ENCODE data around the gene SNTB2. TPM values are rescaled to one million over a fixed set of nuclear protein-coding genes. Genes with fewer than 3 reads are reported as not detected.
"Not testable (repeated sequence)": the region's sequence is repeated elsewhere in the genome, so short reads cannot be mapped to it uniquely, and the experiment has no call there.

Gene SNTB2
- total and polyA plus RNA-seq, 7 experiments from 2014 or later: 3.0 to 16.4 (median 11.2) TPM

- POLR2A ChIA-PET: interaction anchor here (0.7 to 0.9 kb wide), 3 partner anchors 17 to 506 kb away, joined by 3 to 4 read pairs (median 3); no protein-coding TSS in a partner anchor
- Histone ChIP-seq H3K27ac (ENCODE audit: low read depth, low read length) (no peak overlapping the region), H3K4me3 (ENCODE audit: low read length) (no peak overlapping the region), H3K9me3 (ENCODE audit: control insufficient read depth in 2 of 3, low read length in 3 of 3) (no peaks in the 10 kb centered on the region), H3K27me3 (ENCODE audit: control insufficient read depth in 2 of 2, insufficient read depth in 2 of 2, low read length in 2 of 2) (no peaks in the 10 kb centered on the region), H3K4me1 (ENCODE audit: control insufficient read depth in 2 of 2, insufficient read depth in 2 of 2, low read length in 2 of 2) (no peaks in the 10 kb centered on the region), H3K36me3 (ENCODE audit: control insufficient read depth in 2 of 3, insufficient read depth in 3 of 3, low read length in 3 of 3) (no peaks in the 10 kb centered on the region)
- no peak overlapping the region for H3K4me3 Mint-ChIP-seq
- no peak for DNase-seq
- no peaks in the 10 kb centered on the region for H3K36me3 Mint-ChIP-seq
- CTCF ChIA-PET: no interaction called here
- ATAC-seq: no peak
- intact Hi-C loops (cut with micrococcal nuclease): no loop called here
- H3K4me1 Mint-ChIP-seq: no peaks in the 10 kb centered on the region
- H3K27me3 Mint-ChIP-seq: no peaks in the 10 kb centered on the region
- H3K27ac Mint-ChIP-seq: no peak overlapping the region
- no peaks in the 10 kb centered on the region for H3K9me3 Mint-ChIP-seq
These were observed 106.4 kb downstream of the SNTB2 start for GRCh38 chr16:69293401-69293800.

GRCh38 chr16:69294051-69294450, 107.1 kb downstream of the SNTB2 start:
- H3K27me3 Mint-ChIP-seq: no peaks in the 10 kb centered on the region
- no peaks in the 10 kb centered on the region for H3K9me3 ChIP-seq (ENCODE audit: control insufficient read depth in 2 of 3, low read length in 3 of 3)
- no peaks in the 10 kb centered on the region for H3K4me1 ChIP-seq (ENCODE audit: control insufficient read depth in 2 of 2, insufficient read depth in 2 of 2, low read length in 2 of 2)
- no peak for DNase-seq
- no peak overlapping the region for H3K27ac Mint-ChIP-seq
- no peak for ATAC-seq
- H3K9me3 Mint-ChIP-seq: no peaks in the 10 kb centered on the region
- no peak overlapping the region for H3K4me3 ChIP-seq (ENCODE audit: low read length)
- no peaks in the 10 kb centered on the region for H3K36me3 Mint-ChIP-seq
- no peak overlapping the region for H3K4me3 Mint-ChIP-seq
- H3K4me1 Mint-ChIP-seq: no peaks in the 10 kb centered on the region
- H3K27ac ChIP-seq (ENCODE audit: low read depth, low read length): no peak overlapping the region
- CTCF ChIA-PET: no interaction called here
- intact Hi-C loops (cut with micrococcal nuclease): no loop called here
- no peaks in the 10 kb centered on the region for H3K36me3 ChIP-seq (ENCODE audit: control insufficient read depth in 2 of 3, insufficient read depth in 3 of 3, low read length in 3 of 3)
- POLR2A ChIA-PET: no interaction called here
- no peaks in the 10 kb centered on the region for H3K27me3 ChIP-seq (ENCODE audit: control insufficient read depth in 2 of 2, insufficient read depth in 2 of 2, low read length in 2 of 2)

DNA sequence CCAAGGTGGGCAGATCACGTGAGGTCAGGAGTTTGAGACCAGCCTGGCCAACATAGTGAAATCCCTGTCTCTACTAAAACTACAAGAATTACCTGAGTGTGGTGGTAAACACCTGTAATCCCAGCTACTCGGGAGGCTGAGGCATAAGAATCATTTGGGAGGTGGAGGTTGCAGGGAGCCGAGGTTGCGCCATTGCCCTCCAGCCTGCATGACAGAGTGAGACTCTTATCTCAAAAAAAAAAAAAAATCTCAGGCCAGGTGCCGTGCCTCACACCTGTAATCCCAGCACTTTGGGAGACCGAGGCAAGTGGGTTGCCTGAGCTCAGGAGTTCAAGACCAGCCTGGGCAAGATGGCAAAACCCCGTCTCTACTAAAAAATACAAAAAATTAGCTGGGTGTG, 109.8 kb downstream of the SNTB2 start:
- H3K36me3 Mint-ChIP-seq: peaks cover 0 to 14% (median 5%) of the 10 kb centered on the region in 5 donors
- H3K36me3 ChIP-seq (ENCODE audit: control insufficient read depth in 2 of 3, insufficient read depth in 3 of 3, low read length in 3 of 3); H3K9me3 ChIP-seq (ENCODE audit: control insufficient read depth in 2 of 3, low read length in 3 of 3); H3K27ac ChIP-seq (ENCODE audit: low read depth, low read length); H3K9me3 Mint-ChIP-seq; H3K27me3 ChIP-seq (ENCODE audit: control insufficient read depth in 2 of 2, insufficient read depth in 2 of 2, low read length in 2 of 2); ATAC-seq; H3K27ac Mint-ChIP-seq; H3K4me3 ChIP-seq (ENCODE audit: low read length); H3K27me3 Mint-ChIP-seq; intact Hi-C loops (cut with micrococcal nuclease); DNase-seq; CTCF ChIA-PET; H3K4me1 Mint-ChIP-seq; H3K4me1 ChIP-seq (ENCODE audit: control insufficient read depth in 2 of 2, insufficient read depth in 2 of 2, low read length in 2 of 2); H3K4me3 Mint-ChIP-seq: not testable (repeated sequence)
- POLR2A ChIA-PET: interaction anchor here (0.6 kb wide), 1 partner anchor 347 kb away, joined by 3 read pairs; no protein-coding TSS in a partner anchor

GRCh38 chr16:69298261-69298660, 111.3 kb downstream of the SNTB2 start:
- H3K4me3 Mint-ChIP-seq: no peak overlapping the region

GRCh38 chr16:69301187-69301586, 114.2 kb downstream of the SNTB2 start:
- no peaks in the 10 kb centered on the region for H3K4me1 Mint-ChIP-seq
- POLR2A ChIA-PET: interaction anchor here (1.0 kb wide), 1 partner anchor 9 kb away, joined by 3 read pairs; no protein-coding TSS in a partner anchor
- Histone ChIP-seq H3K27me3 (ENCODE audit: control insufficient read depth in 2 of 2, insufficient read depth in 2 of 2, low read length in 2 of 2) (no peaks in the 10 kb centered on the region), H3K27ac (ENCODE audit: low read depth, low read length) (no peak overlapping the region), H3K4me1 (ENCODE audit: control insufficient read depth in 2 of 2, insufficient read depth in 2 of 2, low read length in 2 of 2) (no peaks in the 10 kb centered on the region), H3K4me3 (ENCODE audit: low read length) (no peak overlapping the region), H3K36me3 (ENCODE audit: control insufficient read depth in 2 of 3, insufficient read depth in 3 of 3, low read length in 3 of 3) (peaks cover 0 to 6% (median 4%) of the 10 kb centered on the region in 3 experiments), H3K9me3 (ENCODE audit: control insufficient read depth in 2 of 3, low read length in 3 of 3) (no peaks in the 10 kb centered on the region)
- H3K36me3 Mint-ChIP-seq: peaks cover 0 to 22% (median 5%) of the 10 kb centered on the region in 5 donors
- no peak for ATAC-seq
- no peaks in the 10 kb centered on the region for H3K27me3 Mint-ChIP-seq
- no peak for DNase-seq
- intact Hi-C loops (cut with micrococcal nuclease): no loop called here
- no peak overlapping the region for H3K4me3 Mint-ChIP-seq
- peak overlapping the region in 1 of 9 donors; percentile 38 for H3K27ac Mint-ChIP-seq
- no peaks in the 10 kb centered on the region for H3K9me3 Mint-ChIP-seq
- CTCF ChIA-PET: interaction anchor here (0.7 to 1.3 kb wide), 3 partner anchors 9 to 150 kb away, joined by 3 to 4 read pairs (median 3); no protein-coding TSS in a partner anchor

More at GRCh38 chr16:69298261-69298660, 111.3 kb downstream of the SNTB2 start:
- Histone ChIP-seq H3K27me3 (ENCODE audit: control insufficient read depth in 2 of 2, insufficient read depth in 2 of 2, low read length in 2 of 2) (no peaks in the 10 kb centered on the region), H3K27ac (ENCODE audit: low read depth, low read length) (no peak overlapping the region), H3K36me3 (ENCODE audit: control insufficient read depth in 2 of 3, insufficient read depth in 3 of 3, low read length in 3 of 3) (peaks cover 0 to 6% (median 4%) of the 10 kb centered on the region in 3 experiments), H3K9me3 (ENCODE audit: control insufficient read depth in 2 of 3, low read length in 3 of 3) (no peaks in the 10 kb centered on the region), H3K4me3 (ENCODE audit: low read length) (no peak overlapping the region), H3K4me1 (ENCODE audit: control insufficient read depth in 2 of 2, insufficient read depth in 2 of 2, low read length in 2 of 2) (no peaks in the 10 kb centered on the region)
- Mint-ChIP-seq H3K27ac (no peak overlapping the region), H3K27me3 (no peaks in the 10 kb centered on the region), H3K9me3 (no peaks in the 10 kb centered on the region), H3K36me3 (peaks cover 0 to 14% (median 5%) of the 10 kb centered on the region in 5 donors), H3K4me1 (no peaks in the 10 kb centered on the region)
- ATAC-seq (no peak), DNase-seq (no peak)
- POLR2A ChIA-PET: no interaction called here
- intact Hi-C loops (cut with micrococcal nuclease): no loop called here
- CTCF ChIA-PET: no interaction called here

DNA sequence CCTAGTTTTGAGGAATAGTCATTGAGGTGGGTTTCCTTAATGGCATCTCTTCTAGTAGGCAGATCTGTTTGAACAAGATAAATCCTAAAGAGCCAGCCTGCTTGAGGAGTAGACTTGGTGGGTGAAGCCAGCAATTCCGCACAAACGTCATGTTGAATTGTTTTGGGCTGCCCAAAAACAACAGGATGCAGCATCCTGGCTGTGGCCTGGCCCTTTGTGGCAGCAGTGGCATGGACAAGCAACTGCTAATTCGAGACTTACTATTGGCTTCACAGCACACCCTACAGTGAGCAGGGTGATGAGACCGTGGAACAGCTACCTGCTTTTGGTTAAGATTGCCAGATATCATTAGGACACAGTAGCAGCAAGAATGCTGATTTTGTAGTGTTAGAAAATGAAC, 114.9 kb downstream of the SNTB2 start:
- no peak overlapping the region for H3K4me3 Mint-ChIP-seq
- H3K9me3 Mint-ChIP-seq: no peaks in the 10 kb centered on the region
- peaks cover 0 to 22% (median 5%) of the 10 kb centered on the region in 5 donors for H3K36me3 Mint-ChIP-seq
- H3K4me1 ChIP-seq (ENCODE audit: control insufficient read depth in 2 of 2, insufficient read depth in 2 of 2, low read length in 2 of 2): no peaks in the 10 kb centered on the region
- no peak overlapping the region for H3K27ac ChIP-seq (ENCODE audit: low read depth, low read length)
- ChIA-PET POLR2A (interaction anchor here (0.7 to 1.0 kb wide), 2 partner anchors 9 to 413 kb away, joined by 3 read pairs; no protein-coding TSS in a partner anchor), CTCF (interaction anchor here (0.7 to 1.3 kb wide), 3 partner anchors 9 to 151 kb away, joined by 3 to 4 read pairs (median 3); no protein-coding TSS in a partner anchor)
- H3K4me3 ChIP-seq (ENCODE audit: low read length): no peak overlapping the region
- no peak for DNase-seq
- intact Hi-C loops (cut with micrococcal nuclease): no loop called here
- no peak for ATAC-seq
- no peaks in the 10 kb centered on the region for H3K27me3 ChIP-seq (ENCODE audit: control insufficient read depth in 2 of 2, insufficient read depth in 2 of 2, low read length in 2 of 2)
- no peaks in the 10 kb centered on the region for H3K27me3 Mint-ChIP-seq
- H3K27ac Mint-ChIP-seq: peak overlapping the region in 1 of 9 donors; percentile 28
- H3K9me3 ChIP-seq (ENCODE audit: control insufficient read depth in 2 of 3, low read length in 3 of 3): no peaks in the 10 kb centered on the region
- no peaks in the 10 kb centered on the region for H3K4me1 Mint-ChIP-seq
- peaks cover 0 to 6% (median 4%) of the 10 kb centered on the region in 3 experiments for H3K36me3 ChIP-seq (ENCODE audit: control insufficient read depth in 2 of 3, insufficient read depth in 3 of 3, low read length in 3 of 3)

- Histone ChIP-seq H3K36me3 (ENCODE audit: control insufficient read depth in 2 of 3, insufficient read depth in 3 of 3, low read length in 3 of 3) (peaks cover 0 to 6% (median 4%) of the 10 kb centered on the region in 3 experiments), H3K27ac (ENCODE audit: low read depth, low read length) (no peak overlapping the region), H3K4me1 (ENCODE audit: control insufficient read depth in 2 of 2, insufficient read depth in 2 of 2, low read length in 2 of 2) (no peaks in the 10 kb centered on the region), H3K27me3 (ENCODE audit: control insufficient read depth in 2 of 2, insufficient read depth in 2 of 2, low read length in 2 of 2) (no peaks in the 10 kb centered on the region), H3K4me3 (ENCODE audit: low read length) (no peak overlapping the region), H3K9me3 (ENCODE audit: control insufficient read depth in 2 of 3, low read length in 3 of 3) (no peaks in the 10 kb centered on the region)
- Mint-ChIP-seq H3K27ac (no peak overlapping the region), H3K4me1 (no peaks in the 10 kb centered on the region), H3K36me3 (peaks cover 0 to 22% (median 5%) of the 10 kb centered on the region in 5 donors), H3K9me3 (no peaks in the 10 kb centered on the region), H3K4me3 (no peak overlapping the region), H3K27me3 (no peaks in the 10 kb centered on the region)
- DNase-seq (no peak), ATAC-seq (no peak)
- CTCF ChIA-PET: interaction anchor here (0.7 to 1.3 kb wide), 2 partner anchors 16 to 771 kb away, joined by 3 to 4 read pairs; no protein-coding TSS in a partner anchor
- POLR2A ChIA-PET: interaction anchor here (0.7 kb wide), 1 partner anchor 413 kb away, joined by 3 read pairs; no protein-coding TSS in a partner anchor
- intact Hi-C loops (cut with micrococcal nuclease): no loop called here
These were observed 115.3 kb downstream of the SNTB2 start for GRCh38 chr16:69302301-69302700.

All from naive thymus-derived CD4-positive, alpha-beta T cell (primary cell).